IgD-negative memory B cell (primary cell): ENCODE results near the gene ZFAND6. TPM values are rescaled to one million over a fixed set of nuclear protein-coding genes. Genes with fewer than 3 reads are reported as not detected.
A peak's percentile ranks its signal among the peaks of the same experiment; 100 is the strongest.

Experiments
- H3K27ac Mint-ChIP-seq, 3 donors: one replicate each; pipeline ENCODE4 v1.8.0; 2020 to 2022; ENCODE audit warnings: mild to moderate bottlenecking in 3 of 3, mixed read lengths in 3 of 3, moderate library complexity in 1 of 3
- H3K27me3 Mint-ChIP-seq: one replicate; pipeline ENCODE4 v1.8.0; 2021; ENCODE audit warnings: mixed read lengths
- H3K36me3 Mint-ChIP-seq: one replicate; pipeline ENCODE4 v1.8.0; 2020; ENCODE audit warnings: mild to moderate bottlenecking, mixed read lengths
- H3K4me1 Mint-ChIP-seq, 3 donors: one replicate each; pipeline ENCODE4 v1.8.0; 2020 to 2022; ENCODE audit warnings: mixed read lengths in 3 of 3, mild to moderate bottlenecking in 1 of 3
- H3K4me3 Mint-ChIP-seq, 4 donors: one replicate each; pipeline ENCODE4 v1.8.0; 2020 to 2022; ENCODE audit warnings: mild to moderate bottlenecking in 4 of 4, mixed read lengths in 4 of 4, moderate library complexity in 3 of 4
- H3K9me3 Mint-ChIP-seq, 3 donors: one replicate each; pipeline ENCODE4 v1.8.0; 2020 to 2021; ENCODE audit warnings: mixed read lengths in 3 of 3, mild to moderate bottlenecking in 1 of 3
- polyA plus RNA-seq: library from polyadenylated mRNA; unstranded; fragments of 300-500 nt; fragmentation: Illumina TruSeq; gene quantifications from one replicate; pipeline ENCODE4 v1.2.3, GENCODE V29; 2021

Gene ZFAND6
- polyA plus RNA-seq, 1 donor from 2014 or later: 216 TPM

GRCh38 chr15:80066912-80067311 is 7.4 kb downstream of the ZFAND6 start:
- Mint-ChIP-seq H3K9me3 (no peaks in the 10 kb centered on the region), H3K4me3 (peak overlapping the region in 3 of 4 donors; percentile 8 to 67 (median 59)), H3K36me3 (peaks cover 2% of the 10 kb centered on the region), H3K4me1 (peaks cover 50 to 62% (median 57%) of the 10 kb centered on the region in 3 donors), H3K27ac (peak overlapping the region; percentile 8 to 90 (median 84)), H3K27me3 (no peaks in the 10 kb centered on the region)

GRCh38 chr15:80068578-80068977 is 9.1 kb downstream of the ZFAND6 start:
- no peaks in the 10 kb centered on the region for H3K9me3 Mint-ChIP-seq
- no peaks in the 10 kb centered on the region for H3K27me3 Mint-ChIP-seq
- peaks cover 2% of the 10 kb centered on the region for H3K36me3 Mint-ChIP-seq
- peaks cover 54 to 60% (median 54%) of the 10 kb centered on the region in 3 donors for H3K4me1 Mint-ChIP-seq
- H3K27ac Mint-ChIP-seq: no peak overlapping the region
- H3K4me3 Mint-ChIP-seq: peak overlapping the region in 3 of 4 donors; percentile 43 to 86 (median 79)

GRCh38 chr15:80070840-80071239 is 11.4 kb downstream of the ZFAND6 start:
- peak overlapping the region in 1 of 4 donors; percentile 89 for H3K4me3 Mint-ChIP-seq
- no peaks in the 10 kb centered on the region for H3K27me3 Mint-ChIP-seq
- no peak overlapping the region for H3K27ac Mint-ChIP-seq
- H3K4me1 Mint-ChIP-seq: peaks cover 47 to 63% (median 62%) of the 10 kb centered on the region in 3 donors
- H3K36me3 Mint-ChIP-seq: peaks cover 2% of the 10 kb centered on the region
- no peaks in the 10 kb centered on the region for H3K9me3 Mint-ChIP-seq

GRCh38 chr15:80071652-80072051 is 12.2 kb downstream of the ZFAND6 start:
- no peaks in the 10 kb centered on the region for H3K9me3 Mint-ChIP-seq
- H3K4me3 Mint-ChIP-seq: peak overlapping the region in 1 of 4 donors; percentile 23
- H3K36me3 Mint-ChIP-seq: peaks cover 2% of the 10 kb centered on the region
- peaks cover 50 to 69% (median 69%) of the 10 kb centered on the region in 3 donors for H3K4me1 Mint-ChIP-seq
- no peaks in the 10 kb centered on the region for H3K27me3 Mint-ChIP-seq
- H3K27ac Mint-ChIP-seq: no peak overlapping the region

- Mint-ChIP-seq H3K4me1 (peaks cover 46 to 70% (median 69%) of the 10 kb centered on the region in 3 donors), H3K27me3 (no peaks in the 10 kb centered on the region), H3K9me3 (no peaks in the 10 kb centered on the region), H3K36me3 (no peaks in the 10 kb centered on the region), H3K27ac (peak overlapping the region in 2 of 3 donors; percentile 58 to 77), H3K4me3 (peak overlapping the region; percentile 17 to 84 (median 52))
These were observed 13.0 kb downstream of the ZFAND6 start for GRCh38 chr15:80072285-80072994.

GRCh38 chr15:80073197-80073596 is 13.7 kb downstream of the ZFAND6 start:
- H3K4me1 Mint-ChIP-seq: peaks cover 49 to 73% (median 70%) of the 10 kb centered on the region in 3 donors
- no peaks in the 10 kb centered on the region for H3K9me3 Mint-ChIP-seq
- H3K4me3 Mint-ChIP-seq: peak overlapping the region in 1 of 4 donors; percentile 81
- H3K27ac Mint-ChIP-seq: peak overlapping the region in 1 of 3 donors; percentile 63
- no peaks in the 10 kb centered on the region for H3K27me3 Mint-ChIP-seq
- no peaks in the 10 kb centered on the region for H3K36me3 Mint-ChIP-seq

GRCh38 chr15:80076321-80077318 is 17.1 kb downstream of the ZFAND6 start:
- Mint-ChIP-seq H3K27ac (peak overlapping the region; percentile 20 to 46 (median 20)), H3K36me3 (peaks cover 1% of the 10 kb centered on the region), H3K4me1 (peaks cover 40 to 65% (median 59%) of the 10 kb centered on the region in 3 donors)

GRCh38 chr15:80081390-80081789 is 21.9 kb downstream of the ZFAND6 start:
- Mint-ChIP-seq H3K9me3 (no peaks in the 10 kb centered on the region), H3K4me1 (peaks cover 43 to 51% (median 49%) of the 10 kb centered on the region in 3 donors), H3K27ac (peak overlapping the region; percentile 40 to 73 (median 47)), H3K4me3 (peak overlapping the region in 1 of 4 donors; percentile 63), H3K36me3 (peaks cover 7% of the 10 kb centered on the region), H3K27me3 (no peaks in the 10 kb centered on the region)

More at GRCh38 chr15:80076321-80077318, 17.1 kb downstream of the ZFAND6 start:
- H3K4me3 Mint-ChIP-seq: peak overlapping the region in 1 of 4 donors; percentile 6
- H3K9me3 Mint-ChIP-seq: no peaks in the 10 kb centered on the region
- H3K27me3 Mint-ChIP-seq: no peaks in the 10 kb centered on the region

- Mint-ChIP-seq H3K27ac (no peak overlapping the region), H3K36me3 (peaks cover 12% of the 10 kb centered on the region), H3K27me3 (no peaks in the 10 kb centered on the region), H3K4me1 (peaks cover 48 to 57% (median 54%) of the 10 kb centered on the region in 3 donors), H3K4me3 (no peak overlapping the region), H3K9me3 (no peaks in the 10 kb centered on the region)
These were observed 27.6 kb downstream of the ZFAND6 start for GRCh38 chr15:80087104-80087503.

- H3K27me3 Mint-ChIP-seq: no peaks in the 10 kb centered on the region
- H3K4me1 Mint-ChIP-seq: peaks cover 39 to 56% (median 49%) of the 10 kb centered on the region in 3 donors
- no peak overlapping the region for H3K4me3 Mint-ChIP-seq
- H3K9me3 Mint-ChIP-seq: no peaks in the 10 kb centered on the region
- H3K36me3 Mint-ChIP-seq: peaks cover 10% of the 10 kb centered on the region
- H3K27ac Mint-ChIP-seq: no peak overlapping the region
These were observed 30.6 kb downstream of the ZFAND6 start for GRCh38 chr15:80090041-80090440.

- Mint-ChIP-seq H3K9me3 (no peaks in the 10 kb centered on the region), H3K27me3 (no peaks in the 10 kb centered on the region), H3K4me1 (peaks cover 43 to 56% (median 54%) of the 10 kb centered on the region in 3 donors), H3K4me3 (no peak overlapping the region), H3K27ac (peak overlapping the region in 1 of 3 donors; percentile 37), H3K36me3 (peaks cover 7% of the 10 kb centered on the region)
These were observed 31.5 kb downstream of the ZFAND6 start for GRCh38 chr15:80090879-80091503.

GRCh38 chr15:80093854-80094418 is 34.5 kb downstream of the ZFAND6 start:
- peaks cover 5% of the 10 kb centered on the region for H3K36me3 Mint-ChIP-seq
- no peaks in the 10 kb centered on the region for H3K9me3 Mint-ChIP-seq
- no peaks in the 10 kb centered on the region for H3K27me3 Mint-ChIP-seq
- no peak overlapping the region for H3K4me3 Mint-ChIP-seq
- no peak overlapping the region for H3K27ac Mint-ChIP-seq
- peaks cover 34 to 45% (median 43%) of the 10 kb centered on the region in 3 donors for H3K4me1 Mint-ChIP-seq

- H3K27me3 Mint-ChIP-seq: no peaks in the 10 kb centered on the region
- peaks cover 33 to 42% (median 40%) of the 10 kb centered on the region in 3 donors for H3K4me1 Mint-ChIP-seq
- peak overlapping the region in 1 of 3 donors; percentile 11 for H3K27ac Mint-ChIP-seq
- no peaks in the 10 kb centered on the region for H3K9me3 Mint-ChIP-seq
- peaks cover 2% of the 10 kb centered on the region for H3K36me3 Mint-ChIP-seq
- peak overlapping the region in 1 of 4 donors; percentile 29 for H3K4me3 Mint-ChIP-seq
These were observed 36.0 kb downstream of the ZFAND6 start for GRCh38 chr15:80095511-80095910.

GRCh38 chr15:80095969-80096368 is 36.5 kb downstream of the ZFAND6 start:
- peak overlapping the region in 1 of 3 donors; percentile 11 for H3K27ac Mint-ChIP-seq
- peaks cover 34 to 42% (median 40%) of the 10 kb centered on the region in 3 donors for H3K4me1 Mint-ChIP-seq
- H3K27me3 Mint-ChIP-seq: no peaks in the 10 kb centered on the region
- peaks cover 2% of the 10 kb centered on the region for H3K36me3 Mint-ChIP-seq
- H3K9me3 Mint-ChIP-seq: no peaks in the 10 kb centered on the region
- no peak overlapping the region for H3K4me3 Mint-ChIP-seq
